Glutamatergic neuron (in vitro differentiated cells): Measurements from ENCODE around the gene OR9A2. TPM values are rescaled to one million over a fixed set of nuclear protein-coding genes. Genes with fewer than 3 reads are reported as not detected.

ENCODE experiments used
- DNase-seq: peaks from one replicate; pipeline ENCODE4 v3.0.0; 2022
- H3K27ac Mint-ChIP-seq: one replicate; pipeline ENCODE4 v1.8.0; 2020; ENCODE audit warnings: mild to moderate bottlenecking, mixed read lengths, inconsistent platforms; ENCODE audit not compliant: unreplicated experiment
- H3K27me3 Mint-ChIP-seq: one replicate; pipeline ENCODE4 v1.8.0; 2020; ENCODE audit warnings: mild to moderate bottlenecking, moderate library complexity, mixed read lengths, inconsistent platforms; ENCODE audit not compliant: unreplicated experiment
- H3K36me3 Mint-ChIP-seq: one replicate; pipeline ENCODE4 v1.8.0; 2020; ENCODE audit warnings: mild to moderate bottlenecking, mixed read lengths, inconsistent platforms; ENCODE audit not compliant: unreplicated experiment
- H3K4me1 Mint-ChIP-seq: one replicate; pipeline ENCODE4 v1.8.0; 2020; ENCODE audit warnings: mild to moderate bottlenecking, low read depth, mixed read lengths, inconsistent platforms; ENCODE audit not compliant: unreplicated experiment
- H3K4me3 Mint-ChIP-seq: one replicate; pipeline ENCODE4 v1.8.0; 2020; ENCODE audit warnings: mild to moderate bottlenecking, mixed read lengths, inconsistent platforms; ENCODE audit not compliant: unreplicated experiment
- H3K9me3 Mint-ChIP-seq: one replicate; pipeline ENCODE4 v1.8.0; 2020; ENCODE audit warnings: mild to moderate bottlenecking, moderate library complexity, mixed read lengths, inconsistent platforms; ENCODE audit not compliant: unreplicated experiment
- CTCF ChIP-seq: fragments of 200-600 bp; sonication (generic); IDR thresholded peaks from one replicate; pipeline ENCODE4 v1.5.0; 2021; ENCODE audit not compliant: partially characterized antibody, unreplicated experiment
- total RNA-seq: library from RNA; stranded (reverse); fragmentation: NEBNext Ultra II Directional; extraction: Animal tissue kit (Norgen Biotek cat#: 25700); gene quantifications from one replicate; pipeline ENCODE4 v1.2.1, GENCODE V29; 2021; ENCODE audit not compliant: unreplicated experiment

Gene OR9A2
- total RNA-seq, 1 donor from 2014 or later: not detected

- H3K4me3 Mint-ChIP-seq: no peak overlapping the region
- no peaks in the 10 kb centered on the region for H3K4me1 Mint-ChIP-seq
- TF ChIP-seq CTCF: no peak
- no peak for DNase-seq
- H3K36me3 Mint-ChIP-seq: no peaks in the 10 kb centered on the region
- H3K27me3 Mint-ChIP-seq: no peaks in the 10 kb centered on the region
- no peaks in the 10 kb centered on the region for H3K9me3 Mint-ChIP-seq
- H3K27ac Mint-ChIP-seq: no peak overlapping the region
These were observed 22.4 kb upstream of the OR9A2 start for GRCh38 chr7:143049362-143049761.

GRCh38 chr7:143048827-143049226 is 21.9 kb upstream of the OR9A2 start:
- no peak overlapping the region for H3K4me3 Mint-ChIP-seq
- no peaks in the 10 kb centered on the region for H3K27me3 Mint-ChIP-seq
- no peaks in the 10 kb centered on the region for H3K4me1 Mint-ChIP-seq
- no peak overlapping the region for H3K27ac Mint-ChIP-seq
- no peaks in the 10 kb centered on the region for H3K9me3 Mint-ChIP-seq
- no peaks in the 10 kb centered on the region for H3K36me3 Mint-ChIP-seq
- no peak for DNase-seq
- TF ChIP-seq CTCF: no peak

GRCh38 chr7:143047326-143047725 is 20.4 kb upstream of the OR9A2 start:
- H3K36me3 Mint-ChIP-seq: no peaks in the 10 kb centered on the region
- H3K9me3 Mint-ChIP-seq: no peaks in the 10 kb centered on the region
- H3K27me3 Mint-ChIP-seq: no peaks in the 10 kb centered on the region
- DNase-seq: no peak
- H3K4me1 Mint-ChIP-seq: peaks cover 9% of the 10 kb centered on the region
- no peak overlapping the region for H3K4me3 Mint-ChIP-seq
- H3K27ac Mint-ChIP-seq: no peak overlapping the region
- no peak for TF ChIP-seq CTCF

GRCh38 chr7:143046426-143046851 is 19.5 kb upstream of the OR9A2 start:
- no peak for TF ChIP-seq CTCF
- H3K27ac Mint-ChIP-seq: no peak overlapping the region
- DNase-seq: no peak

GRCh38 chr7:143043391-143043790 is 16.5 kb upstream of the OR9A2 start:
- no peaks in the 10 kb centered on the region for H3K27me3 Mint-ChIP-seq
- no peaks in the 10 kb centered on the region for H3K36me3 Mint-ChIP-seq
- no peaks in the 10 kb centered on the region for H3K9me3 Mint-ChIP-seq
- no peak for TF ChIP-seq CTCF
- H3K4me3 Mint-ChIP-seq: no peak overlapping the region
- peaks cover 9% of the 10 kb centered on the region for H3K4me1 Mint-ChIP-seq
- no peak overlapping the region for H3K27ac Mint-ChIP-seq
- DNase-seq: no peak

More at GRCh38 chr7:143046426-143046851, 19.5 kb upstream of the OR9A2 start:
- Mint-ChIP-seq H3K9me3 (no peaks in the 10 kb centered on the region), H3K27me3 (no peaks in the 10 kb centered on the region), H3K4me1 (peaks cover 9% of the 10 kb centered on the region), H3K36me3 (no peaks in the 10 kb centered on the region), H3K4me3 (no peak overlapping the region)
